Measurements from ENCODE around the gene PRRT1. TPM values are rescaled to one million over a fixed set of nuclear protein-coding genes. Genes with fewer than 3 reads are reported as not detected.
A peak's percentile ranks its signal among the peaks of the same experiment; 100 is the strongest.

PRRT1 gene
- total and polyA plus RNA-seq, 2 experiments from 2014 or later, result 1.2 to 2.1 TPM

DNA sequence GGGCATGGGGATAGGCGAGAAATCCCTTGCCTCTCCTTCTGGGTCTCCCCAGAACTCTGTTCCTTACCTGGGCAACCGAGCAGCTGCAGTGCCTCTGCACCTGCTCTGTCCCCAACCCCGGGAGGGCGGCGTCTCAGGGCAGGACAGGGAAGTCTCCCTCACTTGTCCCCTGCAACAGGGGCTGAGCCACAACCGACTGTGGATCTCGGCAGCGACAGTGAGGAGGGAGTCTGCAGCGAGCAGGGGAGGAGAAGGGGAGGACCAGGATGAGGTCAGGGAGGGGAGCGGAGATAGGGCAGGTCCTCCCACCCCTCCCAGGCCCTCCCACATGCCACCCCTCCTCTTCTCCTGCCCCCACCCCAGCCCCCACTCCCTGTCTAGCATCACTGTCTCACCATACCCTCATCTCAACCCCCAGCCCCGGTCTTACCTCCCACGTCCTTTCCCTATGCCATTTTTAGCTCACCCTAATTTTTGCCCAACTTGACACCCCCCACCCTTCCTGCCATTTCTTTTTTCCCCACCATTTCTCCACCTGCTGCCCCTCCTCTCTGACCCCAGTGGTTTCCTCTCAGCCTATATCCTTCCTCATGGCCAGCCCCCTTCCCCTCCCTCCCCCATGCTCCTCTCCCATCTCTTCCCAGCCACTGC lies 42.5 kb downstream of the PRRT1 start, which contains the start of gene TNXB:
Gene TNXB (minus strand): TSS at position 225 of the 651 bp plus-strand sequence. CDS start 11,140 bp downstream, outside the sequence.
- Histone ChIP-seq H3K27me3 (replicated peaks; ENCODE audit: insufficient read depth) (no peaks in the 10 kb centered on the region), H3K79me2 (ENCODE audit: insufficient read depth) (no peaks in the 10 kb centered on the region), H3K9ac (peak within 1 kb of the TSS; percentile 71), H3K4me1 (ENCODE audit: insufficient read depth) (peaks cover 51% of the 10 kb centered on the region), H3K9me3 (ENCODE audit: low read depth) (no peaks in the 10 kb centered on the region), H3K4me2 (ENCODE audit: unreplicated experiment) (peak within 1 kb of the TSS; percentile 81), H3F3A (ENCODE audit: insufficient read depth) (peaks cover 16% of the 10 kb centered on the region), H3K4me3 (peak within 1 kb of the TSS; percentile 64), H3K9me2 (ENCODE audit: insufficient read depth) (no peaks in the 10 kb centered on the region), H4K20me1 (ENCODE audit: insufficient read depth) (no peaks in the 10 kb centered on the region), H3K36me3 (ENCODE audit: low read depth) (no peaks in the 10 kb centered on the region; the same call in 1 of the 2 replicates), H3K27ac (peak within 1 kb of the TSS; percentile 40), H2AFZ (no peak within 1 kb of the TSS)
- 6 to 8% methylated on average over 8 to 12 of the region's 12 CpGs for WGBS, 2 experiments (ENCODE audit: low coverage in 1 of 2, low lambda C conversion rate in 2 of 2, missing lambda C conversion rate in 2 of 2)
- TF ChIP-seq EZH2phosphoT487 (IDR thresholded peaks at IDR 0.05; ENCODE audit: insufficient read depth, low read depth) (no peak), EZH2 (IDR thresholded peaks at IDR 0.05; ENCODE audit: insufficient read depth, poor library complexity, severe bottlenecking) (no peak)
- in situ Hi-C loops (cut with MboI), result no loop called here
- DNase-seq, result no peak

DNA sequence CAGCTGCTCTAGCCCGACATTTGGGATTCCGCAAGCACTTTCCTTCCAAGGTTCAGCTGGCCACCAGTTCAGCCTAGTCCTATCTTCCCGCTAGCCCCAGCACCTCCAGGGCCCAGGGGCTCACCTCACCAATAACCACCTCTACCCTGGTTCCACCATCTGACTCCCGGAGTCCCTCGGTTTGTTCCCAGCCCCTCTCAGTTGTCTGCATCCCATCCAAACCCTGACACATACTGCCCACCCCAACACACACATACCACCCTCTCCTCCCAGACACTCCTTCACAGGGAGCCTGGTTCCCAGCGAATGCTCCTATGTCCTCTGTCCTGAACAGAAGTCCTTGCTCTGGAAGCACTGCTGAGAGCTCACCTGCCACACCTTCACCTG lies 43.0 kb downstream of the PRRT1 start:
- Histone ChIP-seq H3K9ac (peak overlapping the region; percentile 71), H3K4me3 (peak overlapping the region; percentile 64), H2AFZ (no peak overlapping the region), H3K79me2 (ENCODE audit: insufficient read depth) (no peaks in the 10 kb centered on the region), H3F3A (ENCODE audit: insufficient read depth) (peaks cover 13% of the 10 kb centered on the region), H3K9me2 (ENCODE audit: insufficient read depth) (no peaks in the 10 kb centered on the region), H3K9me3 (ENCODE audit: low read depth) (no peaks in the 10 kb centered on the region), H3K27ac (peak overlapping the region; percentile 30), H4K20me1 (ENCODE audit: insufficient read depth) (no peaks in the 10 kb centered on the region), H3K4me1 (ENCODE audit: insufficient read depth) (peaks cover 48% of the 10 kb centered on the region), H3K4me2 (ENCODE audit: unreplicated experiment) (peak overlapping the region; percentile 81), H3K27me3 (replicated peaks; ENCODE audit: insufficient read depth) (no peaks in the 10 kb centered on the region), H3K36me3 (ENCODE audit: low read depth) (no peaks in the 10 kb centered on the region; the same call in 1 of the 2 replicates)
- in situ Hi-C loops (cut with MboI), result no loop called here
- DNase-seq, result no peak
- TF ChIP-seq EZH2 (IDR thresholded peaks at IDR 0.05; ENCODE audit: insufficient read depth, poor library complexity, severe bottlenecking) (no peak), EZH2phosphoT487 (IDR thresholded peaks at IDR 0.05; ENCODE audit: insufficient read depth, low read depth) (no peak)
- 1 to 9% methylated on average over 6 of the region's 6 CpGs for WGBS, 2 experiments (ENCODE audit: low coverage in 1 of 2, low lambda C conversion rate in 2 of 2, missing lambda C conversion rate in 2 of 2)

DNA sequence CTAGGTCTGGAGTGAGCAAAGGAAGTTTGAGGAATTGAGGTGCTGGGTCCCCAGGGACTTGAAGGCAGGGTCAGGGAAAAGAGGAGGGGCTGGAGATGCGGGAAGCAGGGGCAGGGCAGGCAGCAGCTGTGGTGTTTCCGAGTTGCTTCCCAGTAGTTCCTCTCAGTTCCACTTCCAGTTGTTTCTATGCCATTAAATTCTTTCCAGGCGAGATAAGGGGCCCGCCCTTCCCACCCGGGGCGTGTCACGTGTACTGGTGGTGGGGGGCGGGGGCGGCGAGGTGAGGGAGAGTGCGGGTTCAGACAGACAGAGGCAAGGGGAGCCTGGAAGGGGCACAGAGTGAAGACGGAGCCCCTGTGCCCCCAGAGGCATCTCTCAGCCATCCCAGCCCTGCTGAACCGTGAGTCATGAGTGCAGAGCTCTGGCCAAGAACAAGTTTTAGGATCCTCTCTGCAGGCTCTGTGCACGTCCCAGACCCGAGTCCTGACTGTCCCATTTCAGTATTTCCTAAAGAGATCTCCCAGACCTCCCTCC lies 43.6 kb downstream of the PRRT1 start:
- H3F3A ChIP-seq (ENCODE audit: insufficient read depth), result peaks cover 8% of the 10 kb centered on the region
- in situ Hi-C loops (cut with MboI), result no loop called here
- 1 to 3% methylated on average over 5 to 15 of the region's 15 CpGs for WGBS, 2 experiments (ENCODE audit: low coverage in 1 of 2, low lambda C conversion rate in 2 of 2, missing lambda C conversion rate in 2 of 2)
- H3K4me1 ChIP-seq (ENCODE audit: insufficient read depth), result peaks cover 43% of the 10 kb centered on the region
- H3K9me2 ChIP-seq (ENCODE audit: insufficient read depth), result no peaks in the 10 kb centered on the region
- H3K4me2 ChIP-seq (ENCODE audit: unreplicated experiment), result peak overlapping the region; percentile 81
- no peaks in the 10 kb centered on the region for H3K9me3 ChIP-seq (ENCODE audit: low read depth)
- TF ChIP-seq EZH2phosphoT487 (IDR thresholded peaks at IDR 0.05; ENCODE audit: insufficient read depth, low read depth) (no peak), EZH2 (IDR thresholded peaks at IDR 0.05; ENCODE audit: insufficient read depth, poor library complexity, severe bottlenecking) (no peak)
- H4K20me1 ChIP-seq (ENCODE audit: insufficient read depth), result no peaks in the 10 kb centered on the region
- peak overlapping the region; percentile 40 for H3K27ac ChIP-seq
- H3K4me3 ChIP-seq, result peak overlapping the region; percentile 64
- no peaks in the 10 kb centered on the region for H3K79me2 ChIP-seq (ENCODE audit: insufficient read depth)
- peak; percentile 84 for DNase-seq
- no peaks in the 10 kb centered on the region; the same call in 1 of the 2 replicates for H3K36me3 ChIP-seq (ENCODE audit: low read depth)
- H2AFZ ChIP-seq, result no peak overlapping the region
- peak overlapping the region; percentile 71 for H3K9ac ChIP-seq
- H3K27me3 ChIP-seq (replicated peaks; ENCODE audit: insufficient read depth), result no peaks in the 10 kb centered on the region

DNA sequence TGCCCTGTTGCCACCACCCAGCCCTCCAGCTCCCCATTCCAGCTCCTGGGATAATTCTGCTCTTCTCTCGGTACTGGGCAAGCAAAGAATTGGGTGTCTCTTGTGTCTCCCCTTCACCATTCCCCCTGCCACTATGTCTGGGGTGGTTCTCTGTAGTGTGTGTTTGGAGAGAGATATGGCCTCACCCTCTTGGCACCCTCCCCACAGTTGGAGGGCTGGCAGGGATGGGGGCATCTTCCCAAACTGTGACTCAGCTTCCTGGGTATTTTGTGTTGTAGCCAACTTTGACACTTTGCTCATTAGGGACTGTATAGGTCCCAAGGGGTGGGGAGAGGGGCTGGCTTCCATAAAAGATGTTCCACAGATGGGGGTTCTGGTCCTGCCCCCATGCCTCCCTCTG lies 44.3 kb downstream of the PRRT1 start:
- Histone ChIP-seq H3K9me3 (ENCODE audit: low read depth) (no peaks in the 10 kb centered on the region), H3K4me3 (peak overlapping the region; percentile 64), H3K9ac (peak overlapping the region; percentile 71), H3K79me2 (ENCODE audit: insufficient read depth) (no peaks in the 10 kb centered on the region), H4K20me1 (ENCODE audit: insufficient read depth) (no peaks in the 10 kb centered on the region), H3F3A (ENCODE audit: insufficient read depth) (0 out of 2 replicates have a peak, but pooled peaks cover 4% of the 10 kb centered on the region), H3K27ac (peak overlapping the region; percentile 40; the same call in 1 of the 2 replicates), H3K4me2 (ENCODE audit: unreplicated experiment) (peak overlapping the region; percentile 81), H3K9me2 (ENCODE audit: insufficient read depth) (no peaks in the 10 kb centered on the region), H3K27me3 (replicated peaks; ENCODE audit: insufficient read depth) (no peaks in the 10 kb centered on the region), H2AFZ (no peak overlapping the region), H3K4me1 (ENCODE audit: insufficient read depth) (peaks cover 35% of the 10 kb centered on the region), H3K36me3 (ENCODE audit: low read depth) (no peaks in the 10 kb centered on the region; the same call in 1 of the 2 replicates)
- TF ChIP-seq EZH2 (IDR thresholded peaks at IDR 0.05; ENCODE audit: insufficient read depth, poor library complexity, severe bottlenecking), result no peak
- no peak for TF ChIP-seq EZH2phosphoT487 (IDR thresholded peaks at IDR 0.05; ENCODE audit: insufficient read depth, low read depth)
- in situ Hi-C loops (cut with MboI), result no loop called here
- WGBS, 2 experiments (ENCODE audit: low coverage in 1 of 2, low lambda C conversion rate in 2 of 2, missing lambda C conversion rate in 2 of 2), result 35 to 38% methylated on average over 1 of the region's 1 CpG
- peak; percentile 62 for DNase-seq
